ENCODE results near the gene HOXD3. TPM values are rescaled to one million over a fixed set of nuclear protein-coding genes. Genes with fewer than 3 reads are reported as not detected.
A peak's percentile ranks its signal among the peaks of the same experiment; 100 is the strongest.

HOXD3 gene
- polyA plus RNA-seq, 1 donor = 3.9 TPM

DNA sequence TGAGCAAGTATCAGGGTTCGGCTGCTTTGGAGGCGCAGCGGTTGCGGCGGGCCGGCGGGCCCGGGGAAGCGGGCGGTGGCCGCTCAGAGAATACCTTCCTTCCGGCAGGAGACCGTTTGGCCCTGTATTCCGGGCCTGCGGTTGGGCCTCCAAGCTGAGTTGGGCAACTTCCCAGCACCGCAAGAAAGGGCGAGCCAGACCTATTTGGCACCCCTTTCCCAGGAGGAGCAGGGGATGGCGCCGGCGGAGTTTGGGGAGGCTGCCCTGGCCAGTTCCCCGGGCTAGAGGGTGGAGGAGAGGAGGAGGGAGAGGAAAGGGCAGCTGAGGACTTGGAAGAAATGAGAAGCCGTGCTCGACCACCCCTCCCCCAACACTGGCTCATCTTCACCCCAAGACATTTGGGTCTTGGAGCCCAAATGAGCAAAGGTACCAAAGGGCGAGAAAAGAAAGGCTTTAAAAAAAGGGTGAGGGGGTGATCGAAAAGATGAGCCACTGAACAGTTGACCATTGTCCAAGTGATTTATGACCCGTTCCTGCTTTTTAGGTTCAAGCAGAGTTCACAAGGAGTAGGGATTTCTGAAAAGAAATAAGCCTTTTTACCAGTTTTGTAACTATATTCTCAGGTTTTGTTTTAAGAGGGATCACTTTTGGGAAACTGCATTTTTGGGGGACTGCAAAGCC lies 8.4 kb downstream of the HOXD3 start:
- Histone ChIP-seq H3K27ac (ENCODE audit: low read length) (peak overlapping the region; percentile 14), H3K4me3 (ENCODE audit: low read length) (peak overlapping the region; percentile 25), H3K27me3 (ENCODE audit: control insufficient read depth, insufficient read depth, low read length) (peaks cover 91% of the 10 kb centered on the region), H3K9me3 (ENCODE audit: control insufficient read depth, low read depth, low read length) (peaks cover 13% of the 10 kb centered on the region), H3K36me3 (ENCODE audit: control insufficient read depth, insufficient read depth, low read length) (no peaks in the 10 kb centered on the region), H3K4me1 (ENCODE audit: control insufficient read depth, insufficient read depth, low read length) (peaks cover 10% of the 10 kb centered on the region)
- WGBS (ENCODE audit: insufficient coverage, low lambda C conversion rate) = 16% methylated on average over 5 of the region's 26 CpGs
- no peak for DNase-seq

DNA sequence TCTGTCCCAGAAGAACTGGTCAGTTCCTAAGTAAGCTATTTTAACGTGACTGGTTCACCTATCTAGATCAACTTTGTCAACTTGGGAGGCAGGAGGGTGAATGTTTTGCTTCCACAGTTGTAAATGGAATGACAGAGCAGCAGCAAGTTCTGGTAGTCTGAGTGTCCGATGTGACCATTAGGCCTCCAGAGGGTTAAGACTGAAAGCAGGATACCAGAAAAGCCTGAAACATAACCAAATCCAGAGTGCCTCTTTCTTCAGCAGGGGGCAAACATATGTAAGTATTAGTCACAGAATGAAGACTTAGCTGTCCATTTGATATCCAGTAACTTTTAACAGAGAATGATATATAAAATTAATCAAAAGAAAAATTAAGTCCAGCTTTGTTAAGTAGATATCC lies 9.2 kb downstream of the HOXD3 start:
- Histone ChIP-seq H3K27me3 (ENCODE audit: control insufficient read depth, insufficient read depth, low read length) (peaks cover 91% of the 10 kb centered on the region), H3K4me1 (ENCODE audit: control insufficient read depth, insufficient read depth, low read length) (peaks cover 6% of the 10 kb centered on the region), H3K9me3 (ENCODE audit: control insufficient read depth, low read depth, low read length) (peaks cover 13% of the 10 kb centered on the region), H3K36me3 (ENCODE audit: control insufficient read depth, insufficient read depth, low read length) (no peaks in the 10 kb centered on the region), H3K4me3 (ENCODE audit: low read length) (no peak overlapping the region), H3K27ac (ENCODE audit: low read length) (no peak overlapping the region)
- whole genome bisulfite sequencing (ENCODE audit: insufficient coverage, low lambda C conversion rate) = no CpG with 5 or more reads among the region's 2 CpGs
- no peak for DNase-seq

DNA sequence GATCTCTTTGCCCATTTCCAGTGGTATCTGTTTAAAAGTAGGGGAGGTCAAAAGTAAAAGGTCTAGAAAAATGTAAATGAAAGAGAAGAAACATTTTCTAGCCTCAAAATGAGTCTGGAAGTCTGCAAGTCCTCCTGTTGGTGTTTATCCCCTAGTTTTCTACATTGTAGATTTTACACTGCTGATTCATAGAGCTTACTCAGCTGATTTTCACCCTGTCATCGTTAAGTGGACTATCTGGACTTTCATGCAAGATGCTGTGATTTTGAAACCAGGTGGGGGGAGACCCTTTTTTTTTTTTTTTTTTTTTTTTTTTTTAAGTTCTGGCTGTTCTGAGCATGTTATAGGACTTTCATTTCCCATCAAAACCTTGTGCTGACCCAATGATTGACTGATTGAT lies 10.3 kb downstream of the HOXD3 start:
- Histone ChIP-seq H3K27me3 (ENCODE audit: control insufficient read depth, insufficient read depth, low read length) (peaks cover 91% of the 10 kb centered on the region), H3K27ac (ENCODE audit: low read length) (no peak overlapping the region), H3K36me3 (ENCODE audit: control insufficient read depth, insufficient read depth, low read length) (no peaks in the 10 kb centered on the region), H3K9me3 (ENCODE audit: control insufficient read depth, low read depth, low read length) (peaks cover 20% of the 10 kb centered on the region), H3K4me3 (ENCODE audit: low read length) (no peak overlapping the region), H3K4me1 (ENCODE audit: control insufficient read depth, insufficient read depth, low read length) (peaks cover 6% of the 10 kb centered on the region)
- no CpG with 5 or more reads among the region's 1 CpG for WGBS (ENCODE audit: insufficient coverage, low lambda C conversion rate)
- no peak for DNase-seq

DNA sequence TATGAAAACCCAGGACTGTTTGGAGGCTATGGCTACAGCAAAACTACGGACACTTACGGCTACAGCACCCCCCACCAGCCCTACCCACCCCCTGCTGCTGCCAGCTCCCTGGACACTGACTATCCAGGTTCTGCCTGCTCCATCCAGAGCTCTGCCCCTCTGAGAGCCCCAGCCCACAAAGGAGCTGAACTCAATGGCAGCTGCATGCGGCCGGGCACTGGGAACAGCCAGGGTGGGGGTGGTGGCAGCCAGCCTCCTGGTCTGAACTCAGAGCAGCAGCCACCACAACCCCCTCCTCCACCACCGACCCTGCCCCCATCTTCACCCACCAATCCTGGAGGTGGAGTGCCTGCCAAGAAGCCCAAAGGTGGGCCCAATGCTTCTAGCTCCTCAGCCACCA lies 12.1 kb downstream of the HOXD3 start:
- H3K27ac ChIP-seq (ENCODE audit: low read length) = no peak overlapping the region
- no CpG with 5 or more reads among the region's 5 CpGs for WGBS (ENCODE audit: insufficient coverage, low lambda C conversion rate)
- H3K27me3 ChIP-seq (ENCODE audit: control insufficient read depth, insufficient read depth, low read length) = peaks cover 91% of the 10 kb centered on the region

DNA sequence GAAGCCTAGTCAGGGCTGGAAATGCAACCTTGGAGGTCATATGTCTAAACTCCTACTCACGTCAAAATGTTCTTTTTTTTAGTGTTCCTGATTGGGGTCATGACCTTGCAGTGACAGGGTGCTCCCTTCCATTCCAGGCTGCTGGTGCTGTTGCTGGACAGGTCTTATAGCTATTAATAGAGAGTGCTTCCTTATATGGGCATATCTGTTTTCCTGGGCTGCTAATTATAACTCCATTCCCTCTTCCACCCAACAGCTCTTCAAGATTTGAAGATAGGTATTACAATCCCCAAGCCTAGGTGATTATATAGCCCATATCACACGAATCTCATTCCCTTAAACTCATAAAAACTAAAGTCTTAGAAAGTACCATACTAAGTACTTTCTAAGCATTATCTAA lies 12.6 kb downstream of the HOXD3 start:
- Histone ChIP-seq H3K4me3 (ENCODE audit: low read length) (no peak overlapping the region), H3K27ac (ENCODE audit: low read length) (no peak overlapping the region), H3K36me3 (ENCODE audit: control insufficient read depth, insufficient read depth, low read length) (no peaks in the 10 kb centered on the region), H3K4me1 (ENCODE audit: control insufficient read depth, insufficient read depth, low read length) (peaks cover 8% of the 10 kb centered on the region), H3K27me3 (ENCODE audit: control insufficient read depth, insufficient read depth, low read length) (peaks cover 91% of the 10 kb centered on the region), H3K9me3 (ENCODE audit: control insufficient read depth, low read depth, low read length) (peaks cover 14% of the 10 kb centered on the region)
- no CpG with 5 or more reads among the region's 2 CpGs for WGBS (ENCODE audit: insufficient coverage, low lambda C conversion rate)
- no peak for DNase-seq

More for the DNA sequence above, 12.1 kb downstream of the HOXD3 start:
- Histone ChIP-seq H3K4me3 (ENCODE audit: low read length) (no peak overlapping the region), H3K4me1 (ENCODE audit: control insufficient read depth, insufficient read depth, low read length) (peaks cover 9% of the 10 kb centered on the region), H3K9me3 (ENCODE audit: control insufficient read depth, low read depth, low read length) (peaks cover 17% of the 10 kb centered on the region), H3K36me3 (ENCODE audit: control insufficient read depth, insufficient read depth, low read length) (no peaks in the 10 kb centered on the region)
- DNase-seq = no peak

DNA sequence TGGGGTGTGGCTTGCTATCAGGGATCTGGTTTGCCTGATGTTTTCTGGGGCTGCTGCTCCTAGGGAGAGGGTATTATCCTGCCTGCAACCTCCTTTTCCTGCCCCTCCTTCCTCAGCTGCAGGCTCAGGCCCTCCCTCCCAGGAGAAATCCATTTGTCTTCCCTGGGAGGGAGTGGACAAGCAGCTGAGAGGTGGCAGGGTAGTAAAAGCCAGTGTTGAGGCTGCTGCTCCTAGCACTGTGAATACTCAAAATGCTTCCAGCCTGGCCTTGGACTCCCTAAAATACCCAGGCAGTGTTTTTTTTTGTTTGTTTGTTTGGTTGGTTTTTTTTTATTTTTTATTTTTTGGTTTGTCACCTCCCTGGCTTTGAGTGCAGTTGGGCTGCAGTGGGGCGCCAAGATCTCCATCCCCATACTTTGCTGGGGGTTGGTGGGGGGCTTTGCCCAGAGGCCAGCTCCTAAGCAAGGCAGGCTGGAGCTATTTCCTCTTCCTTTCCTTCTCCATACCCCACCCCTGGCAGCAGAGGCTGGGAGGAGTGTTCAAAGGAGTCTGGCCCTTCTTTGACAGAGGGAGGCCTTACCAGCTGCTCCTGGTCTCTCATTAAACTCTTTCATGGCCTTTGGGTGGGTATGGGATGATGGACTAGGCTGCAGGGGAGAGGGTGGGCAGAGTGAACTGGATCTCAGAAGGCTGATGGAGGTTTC lies 13.6 kb downstream of the HOXD3 start:
- WGBS (ENCODE audit: insufficient coverage, low lambda C conversion rate) = no CpG with 5 or more reads among the region's 1 CpG
- Histone ChIP-seq H3K4me3 (ENCODE audit: low read length) (no peak overlapping the region), H3K27me3 (ENCODE audit: control insufficient read depth, insufficient read depth, low read length) (peaks cover 91% of the 10 kb centered on the region), H3K4me1 (ENCODE audit: control insufficient read depth, insufficient read depth, low read length) (peaks cover 7% of the 10 kb centered on the region), H3K36me3 (ENCODE audit: control insufficient read depth, insufficient read depth, low read length) (no peaks in the 10 kb centered on the region), H3K9me3 (ENCODE audit: control insufficient read depth, low read depth, low read length) (peaks cover 10% of the 10 kb centered on the region), H3K27ac (ENCODE audit: low read length) (peak overlapping the region; percentile 20)
- DNase-seq = no peak

DNA sequence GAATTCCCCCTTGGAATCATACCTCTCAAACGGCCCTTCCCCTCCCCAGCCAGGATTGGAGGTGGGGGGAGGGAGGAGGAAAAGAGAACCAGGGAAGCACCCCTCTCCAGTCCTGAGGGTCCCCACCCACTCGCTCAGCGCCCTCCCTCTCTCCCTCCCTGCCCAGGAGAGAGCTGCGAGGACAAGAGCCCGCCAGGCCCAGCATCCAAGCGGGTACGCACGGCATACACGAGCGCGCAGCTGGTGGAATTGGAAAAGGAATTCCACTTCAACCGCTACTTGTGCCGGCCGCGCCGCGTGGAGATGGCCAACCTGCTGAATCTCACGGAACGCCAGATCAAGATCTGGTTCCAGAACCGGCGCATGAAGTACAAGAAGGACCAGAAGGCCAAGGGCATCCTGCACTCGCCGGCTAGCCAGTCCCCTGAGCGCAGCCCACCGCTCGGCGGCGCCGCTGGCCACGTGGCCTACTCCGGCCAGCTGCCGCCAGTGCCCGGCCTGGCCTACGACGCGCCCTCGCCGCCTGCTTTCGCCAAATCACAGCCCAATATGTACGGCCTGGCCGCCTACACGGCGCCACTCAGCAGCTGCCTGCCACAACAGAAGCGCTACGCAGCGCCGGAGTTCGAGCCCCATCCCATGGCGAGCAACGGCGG lies 14.4 kb downstream of the HOXD3 start:
- no peak for DNase-seq
- H3K4me3 ChIP-seq (ENCODE audit: low read length) = no peak overlapping the region
- peaks cover 10% of the 10 kb centered on the region for H3K9me3 ChIP-seq (ENCODE audit: control insufficient read depth, low read depth, low read length)
- H3K27ac ChIP-seq (ENCODE audit: low read length) = peak overlapping the region; percentile 20
- H3K36me3 ChIP-seq (ENCODE audit: control insufficient read depth, insufficient read depth, low read length) = no peaks in the 10 kb centered on the region
- WGBS (ENCODE audit: insufficient coverage, low lambda C conversion rate) = no CpG with 5 or more reads among the region's 51 CpGs
- H3K4me1 ChIP-seq (ENCODE audit: control insufficient read depth, insufficient read depth, low read length) = peaks cover 7% of the 10 kb centered on the region
- peaks cover 92% of the 10 kb centered on the region for H3K27me3 ChIP-seq (ENCODE audit: control insufficient read depth, insufficient read depth, low read length)

DNA sequence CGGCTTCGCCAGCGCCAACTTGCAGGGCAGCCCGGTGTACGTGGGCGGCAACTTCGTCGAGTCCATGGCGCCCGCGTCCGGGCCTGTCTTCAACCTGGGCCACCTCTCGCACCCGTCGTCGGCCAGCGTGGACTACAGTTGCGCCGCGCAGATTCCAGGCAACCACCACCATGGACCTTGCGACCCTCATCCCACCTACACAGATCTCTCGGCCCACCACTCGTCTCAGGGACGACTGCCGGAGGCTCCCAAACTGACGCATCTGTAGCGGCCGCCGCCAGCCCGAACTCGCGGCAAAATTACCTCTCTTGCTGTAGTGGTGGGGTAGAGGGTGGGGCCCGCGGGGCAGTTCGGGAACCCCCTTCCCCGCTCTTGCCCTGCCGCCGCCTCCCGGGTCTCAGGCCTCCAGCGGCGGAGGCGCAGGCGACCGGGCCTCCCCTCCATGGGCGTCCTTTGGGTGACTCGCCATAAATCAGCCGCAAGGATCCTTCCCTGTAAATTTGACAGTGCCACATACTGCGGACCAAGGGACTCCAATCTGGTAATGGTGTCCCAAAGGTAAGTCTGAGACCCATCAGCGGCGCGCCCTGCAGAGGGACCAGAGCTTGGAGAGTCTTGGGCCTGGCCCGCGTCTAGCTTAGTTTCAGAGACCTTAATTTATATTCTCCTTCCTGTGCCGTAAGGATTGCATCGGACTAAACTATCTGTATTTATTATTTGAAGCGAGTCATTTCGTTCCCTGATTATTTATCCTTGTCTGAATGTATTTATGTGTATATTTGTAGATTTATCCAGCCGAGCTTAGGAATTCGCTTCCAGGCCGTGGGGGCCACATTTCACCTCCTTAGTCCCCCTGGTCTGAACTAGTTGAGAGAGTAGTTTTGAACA lies 15.1 kb downstream of the HOXD3 start:
- H3K4me1 ChIP-seq (ENCODE audit: control insufficient read depth, insufficient read depth, low read length) = peaks cover 7% of the 10 kb centered on the region
- peak overlapping the region; percentile 16 for H3K4me3 ChIP-seq (ENCODE audit: low read length)
- WGBS (ENCODE audit: insufficient coverage, low lambda C conversion rate) = no CpG with 5 or more reads among the region's 60 CpGs
- H3K9me3 ChIP-seq (ENCODE audit: control insufficient read depth, low read depth, low read length) = peaks cover 10% of the 10 kb centered on the region
- DNase-seq = no peak
- H3K27me3 ChIP-seq (ENCODE audit: control insufficient read depth, insufficient read depth, low read length) = peaks cover 94% of the 10 kb centered on the region
- no peak overlapping the region for H3K27ac ChIP-seq (ENCODE audit: low read length)
- H3K36me3 ChIP-seq (ENCODE audit: control insufficient read depth, insufficient read depth, low read length) = no peaks in the 10 kb centered on the region

DNA sequence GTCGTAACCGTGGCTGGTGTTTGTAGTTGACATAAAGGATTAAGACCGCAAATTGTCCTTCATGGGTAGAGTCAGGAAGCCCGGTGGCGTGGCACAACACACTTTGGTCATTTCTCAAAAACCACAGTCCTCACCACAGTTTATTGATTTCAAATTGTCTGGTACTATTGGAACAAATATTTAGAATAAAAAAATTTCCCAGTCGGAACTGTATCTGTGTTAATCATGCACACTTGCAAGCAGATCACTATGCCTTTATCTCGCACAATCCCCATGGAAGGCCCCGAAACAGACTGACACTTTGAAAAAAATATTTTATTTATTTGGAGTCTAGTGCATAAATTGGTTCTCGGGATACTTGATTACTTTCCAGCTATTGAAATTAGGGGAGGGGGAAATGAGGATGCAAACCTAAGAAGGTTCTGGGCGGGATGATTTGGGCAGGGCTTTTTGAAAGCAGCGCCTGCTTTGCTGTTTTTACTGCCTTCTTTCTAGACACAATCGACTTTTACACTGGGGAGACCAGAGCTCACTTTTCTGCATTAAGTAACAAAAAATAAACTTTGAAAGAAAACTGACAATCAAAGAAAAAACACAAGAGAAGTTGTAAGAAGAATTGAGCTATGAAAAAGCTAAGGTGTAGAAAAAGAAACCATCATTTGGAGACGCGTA lies 15.9 kb downstream of the HOXD3 start:
- H3K27ac ChIP-seq (ENCODE audit: low read length) = no peak overlapping the region
- H3K36me3 ChIP-seq (ENCODE audit: control insufficient read depth, insufficient read depth, low read length) = no peaks in the 10 kb centered on the region
- peaks cover 7% of the 10 kb centered on the region for H3K4me1 ChIP-seq (ENCODE audit: control insufficient read depth, insufficient read depth, low read length)
- peaks cover 10% of the 10 kb centered on the region for H3K9me3 ChIP-seq (ENCODE audit: control insufficient read depth, low read depth, low read length)
- 30% methylated on average over 2 of the region's 14 CpGs for WGBS (ENCODE audit: insufficient coverage, low lambda C conversion rate)
- H3K27me3 ChIP-seq (ENCODE audit: control insufficient read depth, insufficient read depth, low read length) = peaks cover 94% of the 10 kb centered on the region
- peak overlapping the region; percentile 16 for H3K4me3 ChIP-seq (ENCODE audit: low read length)
- DNase-seq = no peak

All from large intestine (tissue), 3 donors.